HEK293 (cell line): ENCODE data around the gene TOR2A.
A peak's percentile ranks its signal among the peaks of the same experiment; 100 is the strongest.

ENCODE experiments used
- CTCF ChIA-PET: fragments of 350-600 bp; formaldehyde crosslinking; extraction: SDS; loops from one replicate; lab custom pipeline; 2021; ENCODE audit warnings: antibody characterized with exemption; lab: Yijun Ruan, JAX
- POLR2A ChIA-PET: fragments of 300-600 bp; formaldehyde crosslinking; extraction: SDS; loops from one replicate; lab custom pipeline; 2020; ENCODE audit warnings: antibody characterized with exemption, inconsistent platforms; lab: Yijun Ruan, JAX
- H3K27ac ChIP-seq: fragments of 200-500 bp; sonication (Bioruptor generic); 2 replicates; pipeline ENCODE4 v1.5.1; 2014; ENCODE audit warnings: low read depth, low read length, control low read depth, inconsistent platforms; ENCODE audit errors: extremely low read depth
- H3K36me3 ChIP-seq, 2 experiments: fragments of 200-500 bp in 1 of 2; sonication (Bioruptor generic) in 1 of 2; 1 replicate in 1 of 2; 2 replicates in 1 of 2; pipeline ENCODE4 v1.5.1; 2014 to 2017; ENCODE audit warnings: inconsistent platforms in 2 of 2, low read length in 2 of 2; ENCODE audit not compliant: control insufficient read depth in 2 of 2, insufficient read depth in 1 of 2
- H3K4me1 ChIP-seq: fragments of 200-500 bp; sonication (Bioruptor generic); 2 replicates; pipeline ENCODE4 v1.5.1; 2014; ENCODE audit warnings: mild to moderate bottlenecking, low read length, inconsistent platforms; ENCODE audit not compliant: control insufficient read depth, insufficient read depth
- H3K4me3 ChIP-seq: 2 replicates; pipeline ENCODE4 v1.5.1; 2011; ENCODE audit warnings: low read depth, mild to moderate bottlenecking, control low read depth, low read length, moderate library complexity
- H3K9me3 ChIP-seq: fragments of 200-500 bp; sonication (Bioruptor generic); 2 replicates; pipeline ENCODE4 v1.5.1; 2014; ENCODE audit warnings: low read depth, low read length, inconsistent platforms; ENCODE audit not compliant: control insufficient read depth, insufficient read depth
- HOXC10 ChIP-seq: sonication (generic); formaldehyde crosslinking; IDR thresholded peaks from 2 replicates; pipeline ENCODE4 v1.8.1; 2023; ENCODE audit warnings: mild to moderate bottlenecking, missing genetic modification reagents
- KLF9 ChIP-seq: fragments of 450-650 bp; formaldehyde crosslinking; IDR thresholded peaks from 2 replicates; pipeline ENCODE4 v1.5.1; 2016; ENCODE audit warnings: missing biosample characterization, missing genetic modification characterization, low read depth
- OVOL3 ChIP-seq: fragments of 450-650 bp; formaldehyde crosslinking; IDR thresholded peaks from 2 replicates; pipeline ENCODE4 v1.5.1; 2016; ENCODE audit warnings: missing biosample characterization, missing genetic modification characterization
- PRDM4 ChIP-seq: fragments of 450-650 bp; formaldehyde crosslinking; IDR thresholded peaks from 2 replicates; pipeline ENCODE4 v1.5.1; 2017; ENCODE audit warnings: missing biosample characterization, missing genetic modification characterization
- SETDB1 ChIP-seq: IDR thresholded peaks from one replicate; pipeline ENCODE4 v1.6.1; 2017; ENCODE audit warnings: mild to moderate bottlenecking, low read length, moderate library complexity, mixed read lengths; ENCODE audit not compliant: insufficient read length
- TRIM28 ChIP-seq: IDR thresholded peaks from 2 replicates; pipeline ENCODE4 v1.6.1; 2011; ENCODE audit warnings: low read length, control low read depth, borderline replicate concordance
- ZBTB20 ChIP-seq: fragments of 450-650 bp; formaldehyde crosslinking; IDR thresholded peaks from 2 replicates; pipeline ENCODE4 v1.5.1; 2016; ENCODE audit warnings: missing biosample characterization, missing genetic modification characterization
- ZBTB21 ChIP-seq: fragments of 450-650 bp; formaldehyde crosslinking; IDR thresholded peaks from 2 replicates; pipeline ENCODE4 v1.5.1; 2017; ENCODE audit warnings: missing biosample characterization, missing genetic modification characterization
- ZBTB26 ChIP-seq: fragments of 450-650 bp; formaldehyde crosslinking; optimal IDR thresholded peaks from 2 replicates; pipeline ENCODE3; 2016; ENCODE audit warnings: missing biosample characterization, mild to moderate bottlenecking, missing genetic modification characterization
- ZBTB8A ChIP-seq: fragments of 450-650 bp; formaldehyde crosslinking; IDR thresholded peaks from 2 replicates; pipeline ENCODE4 v1.5.1; 2016; ENCODE audit warnings: missing biosample characterization, missing genetic modification characterization
- ZNF114 ChIP-seq: fragments of 450-650 bp; formaldehyde crosslinking; IDR thresholded peaks from 2 replicates; pipeline ENCODE4 v1.5.0; 2017; ENCODE audit warnings: missing biosample characterization, missing genetic modification characterization
- ZNF146 ChIP-seq: fragments of 450-650 bp; formaldehyde crosslinking; IDR thresholded peaks from 2 replicates; pipeline ENCODE4 v1.5.1; 2016; ENCODE audit warnings: missing biosample characterization, missing genetic modification characterization
- ZNF169 ChIP-seq: fragments of 450-650 bp; formaldehyde crosslinking; IDR thresholded peaks from 2 replicates; pipeline ENCODE4 v1.5.1; 2016; ENCODE audit warnings: missing biosample characterization, missing genetic modification characterization
- ZNF175 ChIP-seq: fragments of 450-650 bp; formaldehyde crosslinking; IDR thresholded peaks from 2 replicates; pipeline ENCODE4 v1.5.1; 2016; ENCODE audit warnings: missing biosample characterization, missing genetic modification characterization
- ZNF19 ChIP-seq: fragments of 450-650 bp; formaldehyde crosslinking; IDR thresholded peaks from 2 replicates; pipeline ENCODE4; 2016; ENCODE audit warnings: missing biosample characterization, missing genetic modification characterization, low read depth
- ZNF2 ChIP-seq: fragments of 450-650 bp; formaldehyde crosslinking; IDR thresholded peaks from 2 replicates; pipeline ENCODE4 v1.5.1; 2016; ENCODE audit warnings: missing biosample characterization, missing genetic modification characterization
- ZNF211 ChIP-seq: fragments of 450-650 bp; formaldehyde crosslinking; IDR thresholded peaks from 2 replicates; pipeline ENCODE4 v1.5.1; 2016; ENCODE audit warnings: low read depth, missing biosample characterization, missing genetic modification characterization
- ZNF223 ChIP-seq: fragments of 450-650 bp; formaldehyde crosslinking; IDR thresholded peaks from 2 replicates; pipeline ENCODE4 v1.5.1; 2016; ENCODE audit warnings: missing biosample characterization, missing genetic modification characterization
- ZNF292 ChIP-seq: fragments of 450-650 bp; formaldehyde crosslinking; IDR thresholded peaks from 2 replicates; pipeline ENCODE4 v1.5.1; 2016; ENCODE audit warnings: low read depth, missing biosample characterization, missing genetic modification characterization, borderline replicate concordance
- ZNF335 ChIP-seq: fragments of 450-650 bp; formaldehyde crosslinking; conservative IDR thresholded peaks from 2 replicates; pipeline ENCODE4 v1.5.1; 2016; ENCODE audit warnings: missing biosample characterization, missing genetic modification characterization
- ZNF341 ChIP-seq: fragments of 450-650 bp; formaldehyde crosslinking; IDR thresholded peaks from 2 replicates; pipeline ENCODE4; 2016; ENCODE audit warnings: low read depth, missing biosample characterization, missing genetic modification characterization
- ZNF404 ChIP-seq: fragments of 450-650 bp; formaldehyde crosslinking; IDR thresholded peaks from 2 replicates; pipeline ENCODE4 v1.5.1; 2017; ENCODE audit warnings: missing biosample characterization, missing genetic modification characterization
- ZNF501 ChIP-seq: fragments of 450-650 bp; formaldehyde crosslinking; IDR thresholded peaks from 2 replicates; pipeline ENCODE4 v1.5.1; 2016; ENCODE audit warnings: missing biosample characterization, missing genetic modification characterization
- ZNF549 ChIP-seq: fragments of 450-650 bp; IDR thresholded peaks from 2 replicates; pipeline ENCODE4 v1.5.1; 2018; ENCODE audit warnings: missing biosample characterization, missing genetic modification characterization, mild to moderate bottlenecking, inconsistent platforms, moderate library complexity
- ZNF585B ChIP-seq: fragments of 450-650 bp; formaldehyde crosslinking; IDR thresholded peaks from 2 replicates; pipeline ENCODE4 v1.5.1; 2016; ENCODE audit warnings: missing biosample characterization, missing genetic modification characterization
- ZNF626 ChIP-seq: fragments of 450-650 bp; sonication (Bioruptor Pico); formaldehyde crosslinking; IDR thresholded peaks from 2 replicates; pipeline ENCODE4 v1.5.1; 2018; ENCODE audit warnings: missing biosample characterization, missing genetic modification characterization, inconsistent platforms
- ZNF658 ChIP-seq: fragments of 450-650 bp; formaldehyde crosslinking; IDR thresholded peaks from 2 replicates; pipeline ENCODE4; 2016; ENCODE audit warnings: missing biosample characterization, missing genetic modification characterization
- ZNF664 ChIP-seq: fragments of 450-650 bp; formaldehyde crosslinking; IDR thresholded peaks from 2 replicates; pipeline ENCODE4 v1.5.1; 2016; ENCODE audit warnings: missing biosample characterization, missing genetic modification characterization
- ZNF704 ChIP-seq: fragments of 450-650 bp; formaldehyde crosslinking; IDR thresholded peaks from 2 replicates; pipeline ENCODE4 v1.5.1; 2016; ENCODE audit warnings: missing biosample characterization, missing genetic modification characterization
- ZNF707 ChIP-seq: fragments of 450-650 bp; formaldehyde crosslinking; IDR thresholded peaks from 2 replicates; pipeline ENCODE4 v1.5.1; 2016; ENCODE audit warnings: missing biosample characterization, missing genetic modification characterization
- TF ChIP-seq, protein P1 (sequence below): fragments of 450-650 bp; formaldehyde crosslinking; IDR thresholded peaks from 2 replicates; pipeline ENCODE4; 2016; ENCODE audit warnings: missing biosample characterization, missing genetic modification characterization
- TF ChIP-seq, protein P2 (sequence below): sonication (generic); formaldehyde crosslinking; IDR thresholded peaks from 2 replicates; pipeline ENCODE4 v1.8.1; 2022; ENCODE audit warnings: mild to moderate bottlenecking, moderate library complexity, missing genetic modification reagents

Gene TOR2A

GRCh38 chr9:127734747-127735529 is at the start of gene TOR2A:
Gene TOR2A (minus strand): TSS chr9:127735294. CDS start chr9:127735270, 24 bp downstream.
- Histone ChIP-seq H3K36me3 (peaks cover 0 to 6% of the 10 kb centered on the region in 2 experiments; a peak in 1 of 3 replicates), H3K4me3 (peak within 1 kb of the TSS; percentile 70), H3K9me3 (no peaks in the 10 kb centered on the region), H3K4me1 (no peaks in the 10 kb centered on the region), H3K27ac (peak within 1 kb of the TSS; percentile 75)
- POLR2A ChIA-PET, result interaction anchor here (0.6 to 1.9 kb wide), 24 partner anchors 17 to 510 kb away, joined by 3 to 16 read pairs (median 4); partner anchors contain the start of genes CDK9, LRSAM1, PTRH1 and RPL12
- CTCF ChIA-PET, result interaction anchor here (0.6 to 3.6 kb wide), 89 partner anchors 8 to 839 kb away, joined by 3 to 72 read pairs (median 4); partner anchors contain the start of genes CDK9, CFAP157, LRSAM1 and PTRH1
- TF ChIP-seq ZNF549 (tag by site-specific recombination) (no peak), ZNF341 (peak; percentile 51), TRIM28 (no peak), ZNF292 (tag by site-specific recombination) (no peak), ZNF707 (tag by site-specific recombination) (no peak), ZNF211 (tag by site-specific recombination) (no peak), ZNF223 (no peak), ZNF2 (tag by site-specific recombination) (0 out of 2 replicates have a peak, but pooled peaks have one; percentile 9), HOXC10 (CRISPR knock-in tag) (no peak), PRDM4 (no peak), ZNF114 (tag by site-specific recombination) (no peak), OVOL3 (tag by site-specific recombination) (no peak), ZNF404 (tag by site-specific recombination) (no peak), ZBTB21 (tag by site-specific recombination) (no peak), ZNF175 (tag by site-specific recombination) (no peak), ZBTB20 (tag by site-specific recombination) (peak; percentile 80), ZNF19 (tag by site-specific recombination) (no peak), ZNF146 (tag by site-specific recombination) (no peak), ZNF704 (tag by site-specific recombination) (no peak), ZBTB8A (tag by site-specific recombination) (peak; percentile 79), ZNF169 (tag by site-specific recombination) (no peak), ZNF501 (0 out of 2 replicates have a peak, but pooled peaks have one; percentile 24), KLF9 (tag by site-specific recombination) (peak; percentile 95), ZNF335 (peak; percentile 94), ZNF658 (tag by site-specific recombination) (no peak), ZNF626 (tag by site-specific recombination) (no peak), ZNF664 (no peak), ZBTB26 (tag by site-specific recombination) (peak; percentile 57), SETDB1 (no peak), ZNF585B (no peak)
- TF ChIP-seq, protein P1, sequence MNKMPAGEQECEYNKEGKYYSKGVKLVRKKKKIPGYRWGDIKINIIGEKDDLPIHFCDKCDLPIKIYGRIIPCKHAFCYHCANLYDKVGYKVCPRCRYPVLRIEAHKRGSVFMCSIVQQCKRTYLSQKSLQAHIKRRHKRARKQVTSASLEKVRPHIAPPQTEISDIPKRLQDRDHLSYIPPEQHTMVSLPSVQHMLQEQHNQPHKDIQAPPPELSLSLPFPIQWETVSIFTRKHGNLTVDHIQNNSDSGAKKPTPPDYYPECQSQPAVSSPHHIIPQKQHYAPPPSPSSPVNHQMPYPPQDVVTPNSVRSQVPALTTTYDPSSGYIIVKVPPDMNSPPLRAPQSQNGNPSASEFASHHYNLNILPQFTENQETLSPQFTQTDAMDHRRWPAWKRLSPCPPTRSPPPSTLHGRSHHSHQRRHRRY, result no peak
- TF ChIP-seq, protein P2, sequence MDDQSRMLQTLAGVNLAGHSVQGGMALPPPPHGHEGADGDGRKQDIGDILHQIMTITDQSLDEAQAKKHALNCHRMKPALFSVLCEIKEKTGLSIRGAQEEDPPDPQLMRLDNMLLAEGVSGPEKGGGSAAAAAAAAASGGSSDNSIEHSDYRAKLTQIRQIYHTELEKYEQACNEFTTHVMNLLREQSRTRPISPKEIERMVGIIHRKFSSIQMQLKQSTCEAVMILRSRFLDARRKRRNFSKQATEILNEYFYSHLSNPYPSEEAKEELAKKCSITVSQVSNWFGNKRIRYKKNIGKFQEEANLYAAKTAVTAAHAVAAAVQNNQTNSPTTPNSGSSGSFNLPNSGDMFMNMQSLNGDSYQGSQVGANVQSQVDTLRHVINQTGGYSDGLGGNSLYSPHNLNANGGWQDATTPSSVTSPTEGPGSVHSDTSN (CRISPR knock-in tag), result no peak
